Myometrial cell (primary cell): ENCODE results near the gene SIRT2. TPM values are rescaled to one million over a fixed set of nuclear protein-coding genes. Genes with fewer than 3 reads are reported as not detected.

Experiments used
- total RNA-seq: library from RNA; depleted of rRNA; stranded (reverse); fragments of >200 nt; gene quantifications from 2 replicates; pipeline ENCODE4 v1.2.3, GENCODE V29; 2015

The SIRT2 gene
- total RNA-seq = 48.4 TPM in 2 replicates

DNA sequence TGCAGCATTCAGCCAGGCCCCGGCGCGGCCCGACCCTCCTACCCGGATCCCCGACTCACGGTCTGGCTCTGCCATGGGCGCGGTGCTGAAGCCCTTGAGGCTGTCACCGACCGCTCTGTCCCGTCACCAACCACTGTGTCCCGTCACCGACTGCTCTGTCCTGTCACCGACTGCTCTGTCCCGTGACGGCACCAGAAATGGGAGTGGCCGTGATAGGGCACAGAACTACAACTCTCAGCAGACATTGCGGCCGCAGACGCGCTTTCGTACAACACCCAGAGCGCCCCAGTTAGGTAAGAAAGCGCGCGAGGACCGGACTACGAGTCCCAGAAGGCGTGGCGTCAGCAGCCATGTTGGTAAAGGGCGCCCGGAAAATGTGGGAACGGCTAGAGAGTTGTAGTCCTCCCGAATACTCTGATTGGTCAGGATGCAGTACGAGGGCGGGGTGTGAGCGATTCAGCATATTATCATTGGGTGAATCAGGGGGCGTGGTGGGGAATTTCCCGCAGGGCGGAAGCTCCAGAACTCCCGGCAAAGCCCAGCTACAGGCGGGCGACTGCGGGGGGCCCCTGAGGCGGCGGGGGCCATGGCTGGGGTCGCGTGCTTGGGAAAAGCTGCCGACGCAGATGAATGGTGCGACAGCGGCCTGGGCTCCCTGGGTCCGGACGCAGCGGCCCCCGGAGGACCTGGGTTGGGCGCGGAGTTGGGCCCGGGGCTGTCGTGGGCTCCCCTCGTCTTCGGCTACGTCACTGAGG is at the start of gene SIRT2, which contains the start of gene NFKBIB:
TSS of gene SIRT2 (minus strand) at position 172 of the 755 bp plus-strand sequence. CDS start at position 75, 97 bp downstream.
TSS of gene NFKBIB (plus strand) at position 523 of the 755 bp plus-strand sequence. CDS start at position 587, 64 bp downstream.

DNA sequence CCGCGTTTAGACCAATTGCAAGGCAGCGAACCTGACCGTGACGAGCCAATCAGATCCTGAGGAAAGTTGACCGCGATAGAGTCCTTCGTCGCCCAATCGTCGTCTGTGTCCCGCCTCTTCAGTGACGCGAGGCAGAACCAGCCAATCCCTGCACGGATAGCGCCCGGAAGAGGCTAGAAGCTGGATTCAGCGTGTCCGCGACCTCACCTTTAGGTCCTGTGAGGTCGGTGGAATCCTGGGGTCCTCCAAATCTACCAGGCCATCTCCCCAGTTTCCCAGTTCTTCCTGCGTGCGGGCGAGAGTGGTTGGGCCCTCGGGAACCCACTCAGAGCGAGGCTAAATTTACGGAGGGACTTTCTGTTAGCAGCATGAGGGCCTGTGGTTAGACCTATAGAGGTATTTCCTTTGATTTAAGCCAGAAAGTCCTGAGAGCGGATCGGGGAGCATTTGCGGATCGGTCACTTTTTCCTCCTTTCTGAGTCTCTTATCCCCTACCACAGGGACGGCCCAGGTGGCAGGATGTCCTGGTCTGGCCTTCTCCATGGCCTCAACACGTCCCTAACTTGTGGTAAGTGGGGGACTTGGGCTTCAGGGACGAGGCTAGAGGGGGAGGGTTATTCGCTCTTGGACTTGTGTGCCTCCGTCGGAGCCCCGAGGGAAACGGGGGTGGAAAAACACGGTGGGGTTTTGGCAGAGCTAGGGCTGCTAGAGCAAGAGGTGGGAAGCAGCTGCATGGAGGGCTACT is 31.5 kb upstream of the SIRT2 start, which contains the start of gene MRPS12:
TSS of gene MRPS12 (plus strand) at position 169 of the 745 bp plus-strand sequence. CDS start at position 520, 351 bp downstream.

DNA sequence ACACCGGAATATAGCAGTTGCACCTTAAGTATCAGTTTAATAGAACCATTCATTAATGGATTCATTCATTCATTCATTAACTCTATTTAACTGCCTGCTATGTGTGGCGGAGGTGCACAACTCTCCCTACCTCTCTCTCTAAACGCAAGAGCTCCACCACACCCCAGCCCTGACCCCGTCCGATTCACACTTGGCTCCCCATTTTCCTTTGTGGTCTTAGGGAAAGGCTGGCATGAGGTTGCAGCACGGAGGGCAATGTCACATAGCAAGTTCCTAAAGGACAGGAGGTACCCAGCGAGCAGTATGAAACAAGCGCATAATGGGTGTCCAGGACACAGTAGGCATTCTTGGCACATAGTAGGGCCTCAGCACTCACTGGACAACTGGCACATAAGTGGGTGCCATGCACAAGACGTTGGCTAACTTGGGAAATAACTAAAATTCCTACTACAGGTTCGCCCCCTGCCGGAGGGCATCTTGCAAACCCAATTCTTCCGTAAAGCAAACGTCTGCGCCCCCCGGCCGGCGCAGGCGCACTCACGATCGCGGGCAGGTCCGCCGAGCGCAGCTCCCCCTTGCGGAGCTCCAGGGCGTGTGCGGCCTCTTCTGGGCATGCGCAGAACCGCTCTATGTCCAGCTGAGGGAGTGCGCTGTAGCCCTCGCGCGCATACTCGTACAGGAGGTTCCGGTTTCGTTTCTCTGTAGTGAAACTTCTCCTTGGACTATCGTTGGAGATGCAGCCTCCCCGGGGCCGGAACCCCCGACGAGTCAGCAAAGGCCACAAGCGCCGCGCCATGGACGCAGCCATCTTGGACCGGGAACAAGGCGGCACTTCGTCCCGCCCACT is 30.7 kb upstream of the SIRT2 start, which contains the start of gene SARS2:
TSS of gene SARS2 (minus strand) at position 835 of the 847 bp plus-strand sequence. CDS start at position 808, 27 bp downstream.

DNA sequence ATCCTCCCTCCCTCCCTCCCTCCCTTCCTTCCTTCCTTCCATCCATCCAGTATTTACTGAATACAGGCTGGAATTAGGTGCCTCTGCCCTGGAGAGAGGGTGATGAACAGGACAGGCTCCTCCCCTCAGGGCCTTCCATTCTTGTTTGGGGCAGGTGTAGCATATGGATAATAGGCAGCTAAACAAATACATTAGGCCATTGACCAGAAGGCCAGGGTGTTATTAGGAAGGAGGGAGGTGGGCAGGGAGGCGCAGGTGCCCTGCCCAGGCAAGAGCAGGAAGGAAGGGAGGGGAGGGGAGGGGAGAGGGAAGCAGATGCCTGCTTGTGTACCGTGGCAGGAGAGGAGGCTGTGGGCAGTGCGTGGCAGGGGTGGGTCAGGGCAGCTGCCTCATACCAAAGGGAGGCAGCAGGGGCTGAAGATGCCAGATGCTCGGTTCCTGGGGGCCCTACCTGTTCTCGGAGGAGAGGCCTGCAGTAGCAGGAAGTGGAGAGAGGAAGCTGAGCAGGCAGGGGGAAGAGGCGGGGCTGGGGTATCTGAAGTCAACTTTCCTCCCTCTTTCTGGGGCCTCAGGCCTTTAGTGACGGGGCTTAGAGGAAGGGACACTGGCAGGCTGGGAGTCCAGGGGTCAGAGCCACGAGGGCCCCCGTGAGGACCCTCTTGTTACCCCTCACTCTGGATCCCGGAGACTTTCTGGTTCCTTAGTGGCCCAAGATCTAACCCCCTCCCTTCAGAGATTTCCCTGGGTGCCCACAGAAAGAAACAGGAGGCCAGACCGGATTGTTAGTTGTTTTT is 21.4 kb downstream of the SIRT2 start, which contains the start of gene RINL:
TSS of gene RINL (minus strand) at position 495 of the 794 bp plus-strand sequence. CDS start 1,533 bp downstream, outside the sequence.

DNA sequence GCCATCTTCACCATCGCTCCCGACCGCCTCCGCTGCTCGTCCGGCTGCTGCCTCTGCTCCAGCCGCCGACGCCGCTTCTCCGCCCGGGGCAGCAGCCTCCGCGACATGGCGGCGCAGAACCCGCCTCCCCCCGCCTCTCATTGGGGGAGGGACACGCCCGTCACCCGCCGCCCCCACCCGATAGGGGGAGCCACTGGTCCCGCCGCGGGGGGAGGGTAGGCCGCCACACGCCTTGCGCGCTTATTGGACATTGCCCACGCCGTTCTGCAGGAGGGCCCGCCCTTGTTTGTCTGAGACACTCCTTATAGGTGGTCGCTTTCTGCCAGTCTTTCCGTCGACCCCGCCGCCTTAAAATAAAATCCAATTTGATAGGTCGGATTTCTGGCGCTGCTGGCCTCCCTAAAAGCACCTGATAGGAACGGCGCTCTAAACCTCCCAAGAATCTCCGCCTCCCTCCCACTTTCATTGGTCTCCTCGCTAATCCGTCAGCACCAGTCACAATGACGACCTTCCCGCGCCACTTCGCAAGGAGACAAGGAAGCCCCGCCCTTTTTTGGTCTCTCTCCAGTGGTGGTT is 49.5 kb downstream of the SIRT2 start, which contains the start of gene HNRNPL:
TSS of gene HNRNPL (minus strand) at position 127 of the 576 bp plus-strand sequence. CDS start at position 107, 20 bp downstream.

Other genes with a start within 250 kb of the SIRT2 start
- gene CAPN12, start 155.1 kb downstream of the SIRT2 start, total RNA-seq = 0.29 and 0.35 TPM in 2 replicates
- not detected in 2 replicates for gene LGALS7, start 126.1 kb downstream of the SIRT2 start, total RNA-seq
- not detected in 2 replicates for gene LGALS7B, start 110.4 kb downstream of the SIRT2 start, total RNA-seq
- gene LGALS4, start 86.7 kb downstream of the SIRT2 start, total RNA-seq = not detected in 2 replicates
- 25.3 and 49.9 TPM in 2 replicates for gene ECH1, start 67.8 kb downstream of the SIRT2 start, total RNA-seq
- gene HNRNPL, start 49.6 kb downstream of the SIRT2 start, total RNA-seq = 314 and 362 TPM in 2 replicates
- gene RINL, start 21.3 kb downstream of the SIRT2 start, total RNA-seq = 1.7 and 3.5 TPM in 2 replicates
- 17.5 and 23.4 TPM in 2 replicates for gene NFKBIB, start 351 bp upstream of the SIRT2 start, total RNA-seq
- not detected in 2 replicates for gene CCER2, start 12.6 kb upstream of the SIRT2 start, total RNA-seq
- gene SARS2, start 31.1 kb upstream of the SIRT2 start, total RNA-seq = 28.8 and 36.2 TPM in 2 replicates
- 52.5 and 66.3 TPM in 2 replicates for gene MRPS12, start 31.3 kb upstream of the SIRT2 start, total RNA-seq
- 22.3 and 30.0 TPM in 2 replicates for gene FBXO17, start 76.1 kb upstream of the SIRT2 start, total RNA-seq
- 7.8 and 8.4 TPM in 2 replicates for gene FBXO27, start 132.9 kb upstream of the SIRT2 start, total RNA-seq
- gene ACP7, start 184.8 kb upstream of the SIRT2 start, total RNA-seq = not detected in 2 replicates
- gene PAK4, start 226.2 kb upstream of the SIRT2 start, total RNA-seq = 14.7 and 23.2 TPM in 2 replicates